HG03045 (cell line): Measurements from ENCODE around the gene QARS1.

Experiments used
- ATAC-seq: cut with Tn5 transposase; IDR thresholded peaks from one replicate; pipeline ENCODE4 v1.9.1; 2021; ENCODE audit warnings: mild to moderate bottlenecking, moderate library complexity; ENCODE audit not compliant: unreplicated experiment

The QARS1 gene

DNA sequence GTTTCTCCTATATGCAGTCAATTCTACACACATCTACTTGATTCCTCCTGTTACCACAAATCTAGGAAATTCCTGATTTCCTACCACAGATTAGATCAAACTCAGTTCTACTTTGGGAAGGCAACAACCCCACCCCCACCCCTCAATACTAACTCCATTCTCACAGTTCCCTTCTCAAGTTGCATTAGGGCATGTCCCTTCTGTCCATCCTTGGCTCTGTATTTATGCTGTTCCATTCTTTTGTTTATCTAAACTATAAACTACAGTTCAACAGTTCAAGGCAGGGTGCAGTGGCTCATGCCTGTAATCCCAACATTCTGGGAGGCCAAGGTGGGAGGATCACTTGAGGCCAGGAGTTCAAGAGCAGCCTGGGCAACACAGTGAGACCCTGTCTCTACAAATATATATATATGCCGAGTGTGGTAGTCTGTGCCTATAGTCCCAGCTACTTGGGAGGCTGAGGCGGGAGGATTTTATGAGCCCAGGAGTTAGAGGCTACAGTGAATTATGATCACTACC lies 50.2 kb downstream of the QARS1 start:
- no peak for ATAC-seq

DNA sequence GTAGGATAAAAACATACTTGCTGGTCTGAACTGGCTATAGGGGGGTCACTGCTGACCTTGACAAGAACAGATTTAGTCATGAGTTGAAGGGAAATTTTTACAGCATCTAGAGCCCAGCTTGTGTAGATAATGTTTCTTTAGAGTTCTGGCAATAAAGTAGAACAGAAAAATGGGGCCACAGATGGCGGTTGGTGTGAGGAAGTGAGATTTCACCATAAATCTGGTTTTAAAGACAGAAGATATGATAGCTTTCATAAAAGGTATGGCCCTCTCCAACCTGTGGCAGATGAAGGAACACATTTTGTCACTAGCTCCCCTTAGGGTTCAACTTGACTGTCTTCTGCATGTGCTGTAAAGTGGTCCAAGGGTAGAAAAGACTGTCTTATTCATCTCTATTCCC lies 51.0 kb downstream of the QARS1 start:
- ATAC-seq, result no peak
